ENCODE results near the gene CCDC102B. TPM values are rescaled to one million over a fixed set of nuclear protein-coding genes. Genes with fewer than 3 reads are reported as not detected.

Gene CCDC102B
- 0.96 TPM in 1 of 2 replicates, not detected in the other for total RNA-seq

GRCh38 chr18:68797871-68798270 is at the start of gene CCDC102B:
TSS of gene CCDC102B (plus strand) at chr18:68798080. CDS start at chr18:68836764, 38,684 bp downstream.

Other genes starting within 250 kb of the CCDC102B start
- 32.0 and 34.7 TPM in 2 replicates for gene TMX3, start 83.0 kb upstream of the CCDC102B start, total RNA-seq